ENCODE results near the gene TRIM61.

Gene TRIM61

GRCh38 chr4:164926301-164926700 lies 51.2 kb downstream of the TRIM61 start:
- DNase-seq (ENCODE audit: low read depth) = no peak
- no peak overlapping the region for H3K4me3 ChIP-seq (ENCODE audit: low read depth, low read length)

GRCh38 chr4:164924670-164925238 lies 52.7 kb downstream of the TRIM61 start:
- H3K4me3 ChIP-seq (ENCODE audit: low read depth, low read length) = no peak overlapping the region
- no peak for DNase-seq (ENCODE audit: low read depth)

- DNase-seq (ENCODE audit: low read depth) = no peak
- no peak overlapping the region for H3K4me3 ChIP-seq (ENCODE audit: low read depth, low read length)
Measured at GRCh38 chr4:164918956-164919355, 58.5 kb downstream of the TRIM61 start.
